GM12878 (cell line): ENCODE results near the gene RNU6-1. TPM values are rescaled to one million over a fixed set of nuclear protein-coding genes. Genes with fewer than 3 reads are reported as not detected.

Experiments used
- BACH1 ChIP-seq: fragments of 450-650 bp; IDR thresholded peaks from 2 replicates; pipeline ENCODE4 v1.6.1; 2017; ENCODE audit warnings: mild to moderate bottlenecking, borderline replicate concordance
- EP300 ChIP-seq, 2 experiments: fragments of 150-350 bp in 1 of 2; IDR thresholded peaks; 2 replicates each; pipeline ENCODE4 v1.6.1; 2011 to 2012; ENCODE audit warnings: low read depth in 2 of 2, low read length in 2 of 2, borderline replicate concordance in 1 of 2, improper control_type of control experiment in 1 of 2, inconsistent platforms in 1 of 2; ENCODE audit not compliant: control insufficient read depth in 1 of 2
- IRF4 ChIP-seq: IDR thresholded peaks from 2 replicates; pipeline ENCODE4 v1.6.1; 2011; ENCODE audit warnings: low read depth, low read length
- NBN ChIP-seq: fragments of 450-650 bp; IDR thresholded peaks from 2 replicates; pipeline ENCODE4 v1.6.1; 2016
- NKRF ChIP-seq: fragments of 450-650 bp; conservative IDR thresholded peaks from 2 replicates; pipeline ENCODE4 v1.6.1; 2017; ENCODE audit warnings: mild to moderate bottlenecking, moderate library complexity
- NR2F1 ChIP-seq: fragments of 450-650 bp; conservative IDR thresholded peaks from 2 replicates; pipeline ENCODE4 v1.6.1; 2017; ENCODE audit warnings: mild to moderate bottlenecking
- PKNOX1 ChIP-seq: fragments of 450-650 bp; IDR thresholded peaks from 2 replicates; pipeline ENCODE4 v1.6.1; 2016; ENCODE audit warnings: mild to moderate bottlenecking
- RB1 ChIP-seq: fragments of 450-650 bp; formaldehyde crosslinking; IDR thresholded peaks from 2 replicates; pipeline ENCODE4 v1.6.1; 2017; ENCODE audit warnings: mild to moderate bottlenecking, borderline replicate concordance
- RELB ChIP-seq: fragments of 450-650 bp; IDR thresholded peaks from 2 replicates; pipeline ENCODE4 v1.6.1; 2017; ENCODE audit warnings: low read depth, mild to moderate bottlenecking, moderate library complexity
- SUZ12 ChIP-seq: fragments of 200-600 bp; sonication (generic); IDR thresholded peaks from one replicate; pipeline ENCODE4 v1.6.1; 2018; ENCODE audit warnings: antibody characterized with exemption, mild to moderate bottlenecking; ENCODE audit not compliant: unreplicated experiment
- TAF1 ChIP-seq: IDR thresholded peaks from 2 replicates; pipeline ENCODE4 v1.6.1; 2011; ENCODE audit warnings: mild to moderate bottlenecking, low read depth, low read length, borderline replicate concordance
- ZNF384 ChIP-seq: IDR thresholded peaks from 2 replicates; pipeline ENCODE4 v1.6.1; 2012; ENCODE audit warnings: low read depth, mild to moderate bottlenecking, low read length, improper control_type of control experiment, borderline replicate concordance
- ZNF687 ChIP-seq: fragments of 450-650 bp; IDR thresholded peaks from 2 replicates; pipeline ENCODE4 v1.6.1; 2017; ENCODE audit warnings: mild to moderate bottlenecking, moderate library complexity
- polyA plus RNA-seq, 11 experiments: library from polyadenylated mRNA; depleted of rRNA in 4 of 11; unstranded in 6 of 11; stranded (reverse) in 5 of 11; fragments of >200 nt; fragmentation: Nextera tagmentation in 4 of 11; fragmentation: Illumina TruSeq in 1 of 11; extraction: Ambion mirVana in 4 of 11; extraction: Trizol in 1 of 11; gene quantifications; 1 replicate in 1 of 11; 2 replicates in 10 of 11; pipeline versions ENCODE4 v1.2.1 to v1.2.3, GENCODE V29; 2011 to 2016; ENCODE audit warnings: inconsistent platforms in 2 of 11, missing spikeins in 2 of 11, low read depth in 1 of 11
- total RNA-seq, 4 experiments: library from RNA; depleted of rRNA in 3 of 4; stranded (reverse); fragments of >200 nt in 3 of 4; fragmentation: Illumina TruSeq in 1 of 4; extraction: Trizol in 1 of 4; gene quantifications; 2 replicates each; pipeline versions ENCODE4 v1.2.1 to v1.2.3, GENCODE V29; 2013 to 2021

Gene RNU6-1
- total and polyA plus RNA-seq, 10 of the 15 experiments (the other 5 are each of a cell fraction or from before 2014, with no cell fraction given), result not detected

- TF ChIP-seq RB1 (no peak), TAF1 (no peak), ZNF687 (no peak), BACH1 (no peak), IRF4 (no peak), PKNOX1 (peak; percentile 43), NBN (no peak), NR2F1 (no peak), RELB (no peak), NKRF (no peak), SUZ12 (no peak), ZNF384 (peak; percentile 45; the same call in 1 of the 2 replicates), EP300 (IDR thresholded peaks at IDR 0.05; ENCODE audit: borderline replicate concordance in 1 of 2, control insufficient read depth in 1 of 2, low read depth in 2 of 2, low read length in 2 of 2) (no peak)
Observed at GRCh38 chr15:67839499-67839928, 331 bp downstream of the RNU6-1 start (continued).
